Measurements from ENCODE around the gene SLC5A11. TPM values are rescaled to one million over a fixed set of nuclear protein-coding genes. Genes with fewer than 3 reads are reported as not detected.

SLC5A11 gene
- total RNA-seq, 2 experiments from 2014 or later: not detected

DNA sequence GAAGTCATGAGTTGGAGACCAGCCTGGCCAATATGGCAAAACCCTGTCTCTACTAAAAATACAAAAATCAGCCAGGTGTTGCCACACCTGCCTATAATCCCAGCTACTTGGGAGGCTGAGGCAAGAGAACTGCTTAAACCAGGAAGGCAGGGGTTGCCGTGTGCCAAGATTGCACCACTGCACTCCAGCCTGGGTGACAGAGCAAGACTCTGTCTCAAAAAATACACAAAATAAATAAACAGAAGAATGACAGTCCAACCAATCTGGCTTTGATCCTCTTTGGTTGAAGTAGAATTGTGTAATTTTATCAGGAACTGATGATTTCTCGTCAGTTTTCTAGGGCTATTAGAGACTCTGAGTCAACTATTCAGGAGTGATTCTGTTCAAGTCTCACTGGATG lies 79.4 kb downstream of the SLC5A11 start:
- no peak overlapping the region for H3K27ac Mint-ChIP-seq
- H3K4me1 Mint-ChIP-seq: peaks cover 14% of the 10 kb centered on the region
- no peak overlapping the region for H3K4me3 Mint-ChIP-seq
- ATAC-seq (no peak), DNase-seq (no peak)
- H3K27me3 Mint-ChIP-seq: no peaks in the 10 kb centered on the region
- CTCF ChIA-PET: no interaction called here
- peaks cover 12% of the 10 kb centered on the region for H3K36me3 Mint-ChIP-seq
- H3K9me3 Mint-ChIP-seq (ENCODE audit: low read depth): no peaks in the 10 kb centered on the region

DNA sequence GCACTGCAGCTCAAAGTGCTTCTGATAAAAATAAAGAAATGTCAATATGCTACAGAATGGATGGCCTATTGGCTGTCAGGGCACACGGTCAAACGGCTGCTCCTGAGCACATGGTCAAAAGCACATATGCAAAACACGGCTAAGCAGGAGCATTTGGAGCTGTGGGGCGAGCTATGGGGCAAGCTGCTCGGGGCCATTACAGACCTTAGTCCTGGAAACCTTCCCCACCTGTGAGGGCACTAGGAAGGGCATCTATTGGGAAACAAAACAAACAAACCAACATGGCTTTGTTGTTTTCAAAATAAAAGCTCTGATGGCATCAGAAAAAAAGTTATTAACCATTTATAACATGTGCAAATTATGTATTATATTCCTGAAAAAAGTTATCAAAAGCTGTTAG lies 83.6 kb downstream of the SLC5A11 start:
- peaks cover 9% of the 10 kb centered on the region for H3K36me3 Mint-ChIP-seq
- ATAC-seq (no peak), DNase-seq (no peak)
- no peak overlapping the region for H3K27ac Mint-ChIP-seq
- H3K9me3 Mint-ChIP-seq (ENCODE audit: low read depth): no peaks in the 10 kb centered on the region
- no peak overlapping the region for H3K4me3 Mint-ChIP-seq
- H3K27me3 Mint-ChIP-seq: no peaks in the 10 kb centered on the region
- CTCF ChIA-PET: no interaction called here
- H3K4me1 Mint-ChIP-seq: no peaks in the 10 kb centered on the region

DNA sequence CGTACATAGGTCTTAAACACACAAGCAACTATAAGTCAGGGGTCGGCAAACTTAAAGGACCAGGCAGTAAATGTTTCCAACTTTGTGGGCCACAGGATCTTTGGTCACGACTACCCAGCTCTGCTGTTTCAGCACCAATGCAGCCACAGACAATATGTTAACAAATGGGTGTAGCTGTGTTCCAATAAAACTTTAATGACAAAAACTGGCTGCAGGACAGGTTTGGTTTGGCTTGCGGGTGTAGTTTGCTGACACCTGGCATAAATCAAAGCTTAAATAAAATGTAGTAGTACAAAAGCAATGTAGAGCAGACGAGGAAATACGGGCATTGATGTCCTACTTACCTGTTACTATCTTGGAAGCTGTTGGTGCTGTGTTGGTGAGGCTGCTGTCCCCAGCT lies 84.7 kb downstream of the SLC5A11 start:
- Mint-ChIP-seq H3K27me3 (no peaks in the 10 kb centered on the region), H3K4me1 (no peaks in the 10 kb centered on the region), H3K9me3 (ENCODE audit: low read depth) (no peaks in the 10 kb centered on the region), H3K4me3 (no peak overlapping the region), H3K36me3 (peaks cover 13% of the 10 kb centered on the region), H3K27ac (no peak overlapping the region)
- CTCF ChIA-PET: no interaction called here
- no peak for ATAC-seq
- DNase-seq: no peak

DNA sequence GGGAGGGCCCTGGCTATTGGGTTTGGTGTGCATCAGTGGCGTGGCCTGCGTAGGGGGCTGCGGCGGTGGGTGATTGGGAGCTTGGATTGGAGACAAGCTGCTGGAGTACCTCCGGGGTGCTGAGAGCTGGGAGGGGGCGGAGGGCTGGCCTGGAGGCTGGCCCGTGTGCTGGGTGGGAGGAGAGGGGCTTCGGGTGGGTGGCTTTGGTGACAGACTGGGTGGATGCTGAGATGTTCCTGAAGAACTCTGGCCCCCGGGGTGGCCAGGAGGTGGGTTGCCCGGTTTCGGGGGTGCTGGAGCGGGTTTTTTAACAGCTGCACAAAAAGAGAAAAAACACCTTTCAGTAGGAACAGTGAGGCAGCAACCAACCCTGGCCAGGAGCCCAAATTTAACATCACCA lies 85.3 kb downstream of the SLC5A11 start:
- CTCF ChIA-PET: no interaction called here

DNA sequence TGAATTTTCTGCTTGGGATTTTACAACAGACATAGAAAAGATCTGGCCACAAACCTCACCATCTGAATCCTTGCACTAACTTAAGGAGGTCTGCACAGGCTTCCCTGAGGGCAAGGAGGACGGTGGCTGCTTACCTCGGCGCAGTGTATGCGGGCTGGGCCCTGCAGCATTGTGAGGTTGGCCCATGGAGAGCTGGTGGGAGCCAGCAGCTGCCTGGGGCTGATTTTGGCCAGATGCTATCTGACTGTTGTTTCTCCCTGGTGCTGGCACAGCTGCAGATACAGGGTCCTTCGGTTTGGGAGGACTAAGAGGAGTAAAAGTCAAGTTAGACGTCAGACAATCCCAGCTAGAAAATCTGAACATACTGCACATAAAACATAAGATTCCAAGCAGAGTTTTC lies 89.6 kb downstream of the SLC5A11 start:
- Mint-ChIP-seq H3K27ac (no peak overlapping the region), H3K4me1 (no peaks in the 10 kb centered on the region), H3K9me3 (ENCODE audit: low read depth) (no peaks in the 10 kb centered on the region), H3K36me3 (peaks cover 13% of the 10 kb centered on the region), H3K27me3 (no peaks in the 10 kb centered on the region), H3K4me3 (no peak overlapping the region)
- no peak for ATAC-seq
- no peak for DNase-seq
- CTCF ChIA-PET: interaction anchor here (1.4 kb wide), 1 partner anchor 290 kb away, joined by 4 read pairs; no protein-coding TSS in a partner anchor

More for the DNA sequence above, 85.3 kb downstream of the SLC5A11 start:
- DNase-seq: no peak
- H3K4me1 Mint-ChIP-seq: no peaks in the 10 kb centered on the region
- no peak for ATAC-seq
- peaks cover 13% of the 10 kb centered on the region for H3K36me3 Mint-ChIP-seq
- no peaks in the 10 kb centered on the region for H3K27me3 Mint-ChIP-seq
- H3K27ac Mint-ChIP-seq: no peak overlapping the region
- H3K4me3 Mint-ChIP-seq: no peak overlapping the region
- H3K9me3 Mint-ChIP-seq (ENCODE audit: low read depth): no peaks in the 10 kb centered on the region

DNA sequence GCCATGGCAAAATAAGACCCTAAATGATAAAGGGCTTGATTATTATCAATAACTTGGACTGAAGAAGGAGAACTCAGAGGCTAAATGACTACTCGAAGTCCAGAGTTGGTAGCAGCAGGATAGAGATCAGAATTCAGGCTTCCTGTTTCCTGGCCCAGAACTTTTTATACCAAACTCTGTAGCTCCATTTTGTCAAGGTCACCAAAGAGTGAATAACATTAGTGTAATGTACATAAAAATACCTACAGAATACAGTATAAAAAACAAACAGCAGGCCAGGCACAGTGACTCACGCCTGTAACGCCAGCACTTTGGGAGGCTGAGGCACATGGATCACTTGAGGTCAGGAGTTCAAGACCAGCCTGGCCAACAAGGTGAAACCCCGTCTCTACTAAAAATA lies 90.4 kb downstream of the SLC5A11 start:
- no peak overlapping the region for H3K27ac Mint-ChIP-seq
- H3K4me1 Mint-ChIP-seq: no peaks in the 10 kb centered on the region
- no peaks in the 10 kb centered on the region for H3K9me3 Mint-ChIP-seq (ENCODE audit: low read depth)
- H3K36me3 Mint-ChIP-seq: peaks cover 15% of the 10 kb centered on the region
- ATAC-seq (no peak), DNase-seq (no peak)
- CTCF ChIA-PET: interaction anchor here (1.4 kb wide), 1 partner anchor 289 kb away, joined by 4 read pairs; no protein-coding TSS in a partner anchor
- no peak overlapping the region for H3K4me3 Mint-ChIP-seq
- H3K27me3 Mint-ChIP-seq: no peaks in the 10 kb centered on the region

DNA sequence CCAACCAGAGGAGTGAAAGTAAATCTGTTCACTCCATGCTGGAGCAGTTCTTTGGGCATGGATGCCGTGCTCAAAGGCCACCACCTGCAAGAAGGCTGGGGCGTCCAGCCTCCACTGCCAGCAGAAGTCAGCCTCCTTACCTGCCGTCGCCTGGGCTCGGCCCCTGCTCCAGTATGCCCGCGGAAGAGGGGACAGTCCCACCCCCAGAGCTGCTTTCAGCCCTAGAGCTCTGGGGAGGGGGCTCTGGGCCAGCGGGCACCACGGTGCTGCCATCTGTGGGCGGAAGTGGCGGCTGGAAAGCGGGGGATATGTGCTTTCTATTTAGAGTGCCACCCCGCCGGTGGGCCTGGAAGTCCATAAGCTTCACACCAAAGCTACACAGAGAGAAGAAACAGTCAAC lies 93.5 kb downstream of the SLC5A11 start:
- H3K4me3 Mint-ChIP-seq: no peak overlapping the region
- H3K4me1 Mint-ChIP-seq: no peaks in the 10 kb centered on the region
- ATAC-seq (no peak), DNase-seq (no peak)
- CTCF ChIA-PET: no interaction called here
- peaks cover 30% of the 10 kb centered on the region for H3K36me3 Mint-ChIP-seq
- no peaks in the 10 kb centered on the region for H3K27me3 Mint-ChIP-seq
- H3K9me3 Mint-ChIP-seq (ENCODE audit: low read depth): no peaks in the 10 kb centered on the region
- no peak overlapping the region for H3K27ac Mint-ChIP-seq

DNA sequence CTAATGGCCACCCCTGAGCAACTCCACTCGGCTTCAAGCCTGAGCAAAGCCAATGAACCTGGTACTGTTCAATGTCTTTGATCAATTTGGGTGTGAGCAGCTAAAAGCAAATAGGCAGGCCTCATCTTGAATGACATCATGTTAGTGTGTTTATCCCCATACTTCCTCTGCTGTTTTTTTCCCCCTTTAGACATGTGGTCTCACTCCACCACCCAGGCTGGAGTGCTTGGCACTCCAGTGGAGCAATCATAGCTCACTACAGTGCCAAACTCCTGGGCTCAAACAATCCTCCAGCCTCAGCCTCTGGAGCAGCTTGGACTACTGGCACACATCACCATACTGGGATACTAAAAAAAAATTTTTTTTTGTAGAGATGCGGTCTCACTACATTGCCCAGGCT lies 94.0 kb downstream of the SLC5A11 start:
- Mint-ChIP-seq H3K4me1 (no peaks in the 10 kb centered on the region), H3K27me3 (no peaks in the 10 kb centered on the region), H3K36me3 (peaks cover 28% of the 10 kb centered on the region), H3K9me3 (ENCODE audit: low read depth) (no peaks in the 10 kb centered on the region), H3K27ac (no peak overlapping the region), H3K4me3 (no peak overlapping the region)
- DNase-seq (no peak), ATAC-seq (no peak)
- CTCF ChIA-PET: interaction anchor here (1.6 kb wide), 1 partner anchor 9 kb away, joined by 3 read pairs; no protein-coding TSS in a partner anchor

DNA sequence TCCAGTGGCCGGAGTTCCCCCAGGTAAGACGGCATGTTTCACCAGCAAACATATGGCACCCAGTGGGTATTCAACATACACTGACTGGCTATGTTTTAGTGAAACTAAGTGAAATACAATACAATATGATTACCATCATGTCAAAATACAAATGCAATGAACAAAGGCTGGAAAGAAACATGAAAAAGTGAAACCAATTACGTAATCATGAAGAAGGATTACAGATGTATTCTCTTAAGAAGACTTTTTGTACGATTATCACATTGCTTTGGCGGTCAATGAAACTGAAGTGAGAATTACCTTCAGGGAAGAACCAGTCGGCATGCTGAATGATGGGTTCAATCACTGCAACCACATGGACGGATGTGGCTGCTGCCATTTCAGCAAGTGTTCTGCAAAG lies 97.7 kb downstream of the SLC5A11 start:
- Mint-ChIP-seq H3K36me3 (peaks cover 33% of the 10 kb centered on the region), H3K27me3 (no peaks in the 10 kb centered on the region), H3K27ac (no peak overlapping the region), H3K4me1 (no peaks in the 10 kb centered on the region), H3K4me3 (no peak overlapping the region), H3K9me3 (ENCODE audit: low read depth) (no peaks in the 10 kb centered on the region)
- CTCF ChIA-PET: interaction anchor here (0.7 kb wide), 1 partner anchor 50 kb away, joined by 3 read pairs; no protein-coding TSS in a partner anchor
- no peak for DNase-seq
- no peak for ATAC-seq

DNA sequence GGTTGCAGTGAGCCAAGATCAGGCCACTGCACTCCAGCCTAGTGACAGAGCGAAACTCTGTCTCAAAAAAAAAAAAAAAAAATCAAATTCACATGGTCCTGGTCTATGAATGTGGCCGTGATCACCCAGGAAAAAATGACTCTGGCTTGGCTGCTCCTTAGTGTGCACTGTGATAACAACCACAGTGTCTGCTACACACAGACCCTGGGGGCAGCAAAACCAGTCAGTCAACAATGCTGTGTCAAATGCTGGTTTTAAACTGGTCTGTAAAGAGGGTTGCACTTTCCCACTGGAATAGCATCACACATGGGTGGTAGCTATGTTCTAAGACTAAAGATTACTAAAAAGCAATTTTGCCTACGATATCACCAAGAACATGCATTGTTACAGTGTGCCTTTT lies 98.4 kb downstream of the SLC5A11 start:
- Mint-ChIP-seq H3K9me3 (ENCODE audit: low read depth) (no peaks in the 10 kb centered on the region), H3K4me1 (no peaks in the 10 kb centered on the region), H3K4me3 (no peak overlapping the region), H3K27me3 (no peaks in the 10 kb centered on the region), H3K27ac (no peak overlapping the region), H3K36me3 (peaks cover 33% of the 10 kb centered on the region)
- no peak for DNase-seq
- no peak for ATAC-seq
- CTCF ChIA-PET: interaction anchor here (0.7 kb wide), 1 partner anchor 50 kb away, joined by 3 read pairs; no protein-coding TSS in a partner anchor

DNA sequence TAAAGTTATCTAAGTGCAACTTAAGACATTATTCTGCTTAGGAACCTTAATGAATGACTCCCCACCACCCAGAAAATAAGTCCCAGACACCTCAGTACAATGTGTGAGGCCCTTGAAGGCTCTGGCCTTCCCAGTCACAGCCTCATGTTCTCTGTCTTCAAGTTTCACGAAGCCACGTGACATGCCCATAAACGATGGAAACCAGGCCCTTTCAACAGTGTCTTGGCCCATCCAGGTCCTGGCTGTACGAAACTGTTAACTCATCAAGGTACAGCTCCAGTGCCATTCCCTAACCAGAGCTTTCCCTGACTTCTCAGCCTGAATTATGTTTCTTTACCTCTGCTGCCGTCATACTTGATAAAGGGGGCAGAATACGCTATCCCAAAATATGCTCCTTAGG lies 100.4 kb downstream of the SLC5A11 start:
- Mint-ChIP-seq H3K27me3 (no peaks in the 10 kb centered on the region), H3K9me3 (ENCODE audit: low read depth) (no peaks in the 10 kb centered on the region), H3K4me3 (no peak overlapping the region), H3K4me1 (no peaks in the 10 kb centered on the region), H3K27ac (no peak overlapping the region), H3K36me3 (peaks cover 27% of the 10 kb centered on the region)
- DNase-seq (no peak), ATAC-seq (no peak)
- CTCF ChIA-PET: no interaction called here

DNA sequence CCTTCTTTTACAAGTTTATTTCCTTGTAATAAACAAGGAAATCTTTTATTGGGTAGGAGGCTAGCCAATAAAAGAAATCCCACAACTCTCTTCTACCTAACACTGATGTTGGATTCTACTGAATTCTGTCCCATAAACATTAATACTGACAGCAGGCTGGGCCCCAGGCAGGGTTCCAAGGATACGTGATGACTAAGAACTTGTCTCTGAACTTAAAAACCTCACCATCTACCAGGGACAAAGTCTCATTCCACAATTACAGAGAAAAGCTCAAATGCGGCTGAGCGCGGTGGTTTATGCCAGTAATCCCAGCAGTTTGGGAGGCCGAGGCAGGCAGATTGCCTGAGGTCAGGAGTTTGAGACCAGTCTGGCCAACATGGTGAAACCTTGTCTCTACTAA lies 104.5 kb downstream of the SLC5A11 start:
- no peaks in the 10 kb centered on the region for H3K9me3 Mint-ChIP-seq (ENCODE audit: low read depth)
- no peaks in the 10 kb centered on the region for H3K4me1 Mint-ChIP-seq
- no peak for ATAC-seq
- H3K4me3 Mint-ChIP-seq: no peak overlapping the region
- peaks cover 22% of the 10 kb centered on the region for H3K36me3 Mint-ChIP-seq
- H3K27me3 Mint-ChIP-seq: no peaks in the 10 kb centered on the region
- CTCF ChIA-PET: no interaction called here
- DNase-seq: no peak
- H3K27ac Mint-ChIP-seq: no peak overlapping the region

DNA sequence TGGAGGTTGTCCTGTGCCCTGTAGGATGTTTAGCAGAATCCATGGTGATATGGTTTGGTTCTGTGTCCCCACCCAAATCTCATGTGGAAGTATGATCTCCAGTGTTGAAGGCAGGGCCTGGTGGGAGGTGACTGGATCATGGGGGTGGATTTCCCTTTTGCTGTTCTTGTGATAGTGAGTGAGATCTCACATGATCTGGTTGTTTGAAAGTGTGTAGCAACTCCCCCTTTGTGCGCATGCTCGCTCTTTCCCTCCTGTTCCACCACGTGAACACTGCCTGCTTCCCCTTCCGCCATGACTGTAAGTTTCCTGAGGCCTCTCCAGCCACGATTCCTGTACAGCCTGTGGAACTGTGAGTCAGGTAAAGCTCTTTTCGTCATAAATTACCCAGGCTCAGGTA lies 107.5 kb downstream of the SLC5A11 start:
- Mint-ChIP-seq H3K4me3 (no peak overlapping the region), H3K27ac (no peak overlapping the region), H3K4me1 (no peaks in the 10 kb centered on the region), H3K9me3 (ENCODE audit: low read depth) (no peaks in the 10 kb centered on the region), H3K36me3 (peaks cover 28% of the 10 kb centered on the region), H3K27me3 (no peaks in the 10 kb centered on the region)
- DNase-seq (no peak), ATAC-seq (no peak)
- CTCF ChIA-PET: no interaction called here

DNA sequence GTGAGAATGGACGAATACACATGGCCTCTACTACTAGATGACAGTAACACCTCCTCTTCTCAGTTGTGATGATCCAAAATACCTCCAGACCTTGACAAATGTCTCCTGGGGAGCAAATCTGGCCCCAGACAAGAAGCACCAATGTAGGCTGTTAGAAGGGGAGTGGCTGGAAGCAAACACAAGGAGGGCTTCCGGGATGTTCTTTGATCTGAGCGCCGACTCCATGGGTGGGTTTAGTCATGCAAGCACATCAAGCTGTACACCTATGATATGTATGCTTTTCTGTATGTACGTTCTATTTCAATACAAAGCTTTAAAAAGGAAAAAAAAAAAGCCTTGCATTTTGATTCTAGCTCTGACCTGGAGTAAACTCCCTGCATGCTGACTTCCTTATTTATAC lies 108.0 kb downstream of the SLC5A11 start:
- H3K4me3 Mint-ChIP-seq: no peak overlapping the region
- no peaks in the 10 kb centered on the region for H3K9me3 Mint-ChIP-seq (ENCODE audit: low read depth)
- CTCF ChIA-PET: no interaction called here
- H3K4me1 Mint-ChIP-seq: no peaks in the 10 kb centered on the region
- DNase-seq: no peak
- peaks cover 26% of the 10 kb centered on the region for H3K36me3 Mint-ChIP-seq
- ATAC-seq: no peak
- H3K27ac Mint-ChIP-seq: no peak overlapping the region
- no peaks in the 10 kb centered on the region for H3K27me3 Mint-ChIP-seq

DNA sequence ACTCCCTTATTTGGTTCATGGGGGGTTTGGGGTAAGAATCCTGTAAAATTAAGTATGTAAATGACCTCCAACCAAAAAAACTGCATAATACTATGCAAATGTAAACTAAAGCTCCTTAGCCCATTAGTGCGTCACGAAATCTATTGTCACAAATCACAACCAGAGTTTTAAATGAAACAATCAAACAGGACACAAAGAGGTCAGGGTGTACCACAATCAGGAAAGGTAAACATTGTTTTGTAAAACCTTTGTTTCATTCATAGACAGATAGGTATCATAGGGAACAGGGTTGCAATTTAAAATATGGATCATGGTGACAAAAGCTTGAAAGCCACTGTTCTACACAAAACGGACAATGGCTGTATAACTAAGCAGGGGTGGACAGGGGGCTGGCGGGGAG lies 108.4 kb downstream of the SLC5A11 start:
- Mint-ChIP-seq H3K27me3 (no peaks in the 10 kb centered on the region), H3K9me3 (ENCODE audit: low read depth) (no peaks in the 10 kb centered on the region), H3K4me3 (no peak overlapping the region), H3K36me3 (peaks cover 25% of the 10 kb centered on the region), H3K4me1 (no peaks in the 10 kb centered on the region), H3K27ac (no peak overlapping the region)
- no peak for DNase-seq
- CTCF ChIA-PET: no interaction called here
- ATAC-seq: no peak

Data from activated CD8-positive, alpha-beta memory T cell treated with anti-CD3 and anti-CD28 coated beads, Interleukin-2, amount 10 ng/mL, durations not matched to agents 7 days and 5 days (primary cell).